GM12892 (cell line): Measurements from ENCODE around the gene CNOT8. TPM values are rescaled to one million over a fixed set of nuclear protein-coding genes. Genes with fewer than 3 reads are reported as not detected.

Source experiments
- DNase-seq: peaks from one replicate; pipeline ENCODE4 v3.0.0; 2011; ENCODE audit not compliant: insufficient read length
- FAIRE-seq: peaks from 2 replicates; lab custom pipeline; 2011; peaks lifted over from hg19 to GRCh38; lab: Jason Lieb, UNC
- POLR2A ChIP-seq: IDR thresholded peaks from 2 replicates; pipeline ENCODE4 v1.6.1; 2011; ENCODE audit warnings: low read depth, low read length, control low read depth
- POLR2AphosphoS5 ChIP-seq: IDR thresholded peaks from 2 replicates; pipeline ENCODE4 v1.6.1; 2011; ENCODE audit warnings: low read depth, low read length, control low read depth
- TAF1 ChIP-seq: IDR thresholded peaks from 2 replicates; pipeline ENCODE4 v1.6.1; 2011; ENCODE audit warnings: low read depth, mild to moderate bottlenecking, control low read depth, low read length, borderline replicate concordance
- polyA plus RNA-seq: library from polyadenylated mRNA; unstranded; fragments of >200 nt; gene quantifications from one replicate; pipeline ENCODE4 v1.2.1, GENCODE V29; 2012; ENCODE audit warnings: missing spikeins, inconsistent platforms; ENCODE audit not compliant: missing spikeins

The CNOT8 gene
- 36.6 TPM for polyA plus RNA-seq

DNA sequence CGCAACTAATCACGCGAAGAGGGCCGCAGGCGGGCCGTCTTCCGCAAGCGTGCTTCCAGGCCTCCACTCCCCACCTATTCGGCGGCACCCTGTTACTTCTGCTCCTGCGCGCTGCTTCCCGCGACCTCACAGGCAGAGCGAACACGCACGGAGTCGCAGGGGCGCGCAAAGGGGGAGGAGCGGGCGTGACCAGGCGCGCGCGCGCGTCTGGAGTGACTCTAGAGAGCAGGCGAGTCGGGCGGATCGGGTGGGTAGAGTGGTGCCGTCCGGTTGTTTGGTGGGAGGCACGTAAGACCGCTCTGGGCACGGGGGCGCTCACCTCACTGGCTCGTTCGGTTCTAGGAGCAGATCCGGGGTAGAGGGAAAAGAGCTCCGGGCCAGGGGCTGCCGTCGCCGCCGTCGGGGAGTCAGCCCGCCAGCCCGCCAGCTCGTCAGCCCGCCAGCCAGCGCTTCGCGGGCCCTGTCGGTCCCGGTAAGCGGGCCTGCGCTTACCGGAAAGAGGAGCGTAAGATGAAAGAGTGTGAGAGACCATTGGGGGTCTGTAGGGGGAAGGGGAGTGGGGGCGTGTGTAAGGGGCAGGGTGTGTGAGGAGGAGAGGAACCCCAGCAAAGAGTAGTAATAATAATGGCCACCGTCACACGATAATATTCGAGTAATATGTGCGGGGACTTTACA lies at the start of gene CNOT8:
CNOT8 (plus strand) TSS at position 331 of the 675 bp plus-strand sequence. CDS start 4,652 bp downstream, outside the sequence.
- DNase-seq (peak; percentile 70), FAIRE-seq (peak; percentile 91)
- peak; percentile 78 for TF ChIP-seq POLR2AphosphoS5
- TF ChIP-seq POLR2A: peak; percentile 85
- peak; percentile 82 for TF ChIP-seq TAF1

DNA sequence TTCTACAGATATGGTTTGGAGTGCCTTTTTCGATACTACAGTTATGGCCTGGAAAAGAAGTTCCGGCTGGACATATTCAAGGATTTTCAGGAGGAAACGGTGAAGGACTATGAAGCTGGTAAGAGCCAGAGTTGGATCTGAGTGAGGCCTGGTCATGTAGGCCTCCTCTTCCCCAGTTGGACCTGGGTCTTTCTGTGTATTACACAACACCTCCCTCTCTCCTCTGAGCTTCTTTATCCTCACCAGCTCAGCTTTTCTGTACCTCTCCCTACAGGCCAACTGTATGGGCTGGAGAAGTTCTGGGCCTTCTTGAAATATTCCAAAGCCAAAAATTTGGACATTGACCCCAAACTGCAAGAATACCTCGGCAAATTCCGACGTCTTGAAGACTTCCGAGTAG lies 47.2 kb upstream of the CNOT8 start:
- DNase-seq (no peak), FAIRE-seq (no peak)
- TF ChIP-seq POLR2A (no peak), TAF1 (no peak), POLR2AphosphoS5 (no peak)

DNA sequence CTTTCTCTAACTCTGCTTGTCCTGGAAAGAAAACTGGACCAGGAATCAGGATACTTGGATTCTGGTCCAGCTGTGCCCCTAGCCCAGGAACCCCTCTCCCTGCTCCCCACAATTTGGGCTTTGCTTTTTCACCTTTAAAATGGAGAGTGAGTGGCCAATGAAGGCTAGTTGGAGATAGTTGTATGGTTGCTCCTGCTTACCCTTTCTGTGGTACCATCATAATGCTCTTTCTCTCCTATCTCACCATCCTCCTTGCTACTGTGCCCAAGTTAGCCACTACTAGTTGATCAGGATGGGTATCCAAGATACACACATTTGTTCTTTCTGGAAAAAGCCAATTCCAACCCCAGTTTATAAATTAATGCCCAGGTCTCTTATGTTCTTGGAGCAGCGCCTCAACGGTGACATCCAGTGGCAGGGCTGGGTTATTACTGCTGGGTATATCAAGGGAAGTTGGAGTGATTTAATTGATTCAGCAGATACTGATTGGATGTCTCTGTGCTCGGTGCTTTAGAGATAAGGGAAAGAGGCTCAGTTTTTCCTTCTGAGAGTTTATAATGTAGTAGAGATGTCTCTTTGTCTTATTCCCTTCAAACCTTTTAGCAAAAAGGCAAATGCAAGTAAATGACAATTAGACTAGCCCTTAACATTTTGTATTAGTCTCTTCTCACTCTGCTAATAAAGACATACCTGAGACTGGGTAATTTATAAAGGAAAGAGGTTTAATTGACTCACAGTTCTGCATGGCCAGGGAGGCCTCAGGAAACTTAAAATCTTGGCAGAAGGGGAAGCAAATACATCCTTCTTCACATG lies 46.6 kb upstream of the CNOT8 start:
- TF ChIP-seq TAF1 (no peak), POLR2A (no peak), POLR2AphosphoS5 (no peak)
- peak; percentile 27 for FAIRE-seq
- peak; percentile 42 for DNase-seq

- TF ChIP-seq POLR2A (no peak), POLR2AphosphoS5 (no peak), TAF1 (no peak)
- FAIRE-seq: no peak
- DNase-seq: no peak
Observed at GRCh38 chr5:154813158-154813557, 45.3 kb upstream of the CNOT8 start.

GRCh38 chr5:154813736-154814135 lies 44.7 kb upstream of the CNOT8 start:
- no peak for TF ChIP-seq POLR2A
- no peak for TF ChIP-seq POLR2AphosphoS5
- no peak for TF ChIP-seq TAF1
- FAIRE-seq (no peak), DNase-seq (no peak)

GRCh38 chr5:154815025-154815424 lies 43.4 kb upstream of the CNOT8 start:
- DNase-seq (no peak), FAIRE-seq (no peak)
- TF ChIP-seq POLR2AphosphoS5 (no peak), POLR2A (no peak), TAF1 (no peak)

DNA sequence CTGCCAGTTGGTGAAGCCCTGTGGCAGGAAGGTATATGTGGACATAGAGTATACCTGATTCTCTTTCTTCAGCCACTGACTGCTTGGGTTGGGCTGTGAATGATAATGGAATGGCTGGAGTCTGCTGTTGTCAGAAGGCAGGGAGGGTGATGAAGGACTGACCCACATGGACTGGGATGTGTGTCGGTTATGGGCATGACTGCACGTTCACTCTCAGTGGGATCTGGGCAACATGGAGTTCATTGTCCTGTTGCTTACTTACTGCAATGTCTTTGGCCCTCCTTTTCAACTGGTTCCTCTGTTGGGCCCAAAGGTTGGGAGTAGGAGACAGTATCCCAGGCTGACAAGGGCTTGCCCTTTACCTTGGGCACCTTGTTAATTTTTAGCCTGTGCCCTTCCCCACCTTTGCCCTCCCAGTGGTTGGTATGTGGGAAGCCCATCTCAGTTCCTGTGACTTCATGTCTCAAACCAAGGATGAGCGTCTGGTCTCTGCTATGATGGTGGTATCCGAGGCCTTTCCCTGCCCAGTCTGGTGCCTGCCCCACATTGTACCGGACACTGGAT lies 42.7 kb upstream of the CNOT8 start:
- DNase-seq (no peak), FAIRE-seq (no peak)
- TF ChIP-seq POLR2A (no peak), TAF1 (no peak), POLR2AphosphoS5 (no peak)

- DNase-seq: no peak
- TF ChIP-seq TAF1: no peak
- FAIRE-seq: no peak
Observed at GRCh38 chr5:154816891-154817492, 41.4 kb upstream of the CNOT8 start.

DNA sequence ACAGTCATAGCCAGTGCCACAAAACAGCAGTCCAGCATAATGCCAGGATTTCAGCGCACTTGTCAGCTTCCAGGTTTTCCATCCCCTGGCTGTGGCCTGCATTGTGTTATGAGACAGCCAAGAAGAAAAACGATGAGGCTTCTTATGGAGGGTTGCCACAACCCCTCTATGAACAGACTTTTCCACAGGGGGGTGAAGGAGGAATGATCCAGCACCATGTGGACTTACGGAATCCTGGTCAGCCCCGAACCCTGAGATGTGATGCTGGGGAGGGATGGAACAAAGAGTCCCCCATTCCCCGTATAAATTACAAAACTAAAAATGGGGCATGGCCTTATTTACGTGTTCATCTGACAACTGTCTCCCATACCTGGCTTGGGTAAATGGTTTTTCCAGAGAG lies 40.6 kb upstream of the CNOT8 start:
- no peak for DNase-seq
- no peak for TF ChIP-seq TAF1
- no peak for TF ChIP-seq POLR2A
- no peak for TF ChIP-seq POLR2AphosphoS5
- no peak for FAIRE-seq

DNA sequence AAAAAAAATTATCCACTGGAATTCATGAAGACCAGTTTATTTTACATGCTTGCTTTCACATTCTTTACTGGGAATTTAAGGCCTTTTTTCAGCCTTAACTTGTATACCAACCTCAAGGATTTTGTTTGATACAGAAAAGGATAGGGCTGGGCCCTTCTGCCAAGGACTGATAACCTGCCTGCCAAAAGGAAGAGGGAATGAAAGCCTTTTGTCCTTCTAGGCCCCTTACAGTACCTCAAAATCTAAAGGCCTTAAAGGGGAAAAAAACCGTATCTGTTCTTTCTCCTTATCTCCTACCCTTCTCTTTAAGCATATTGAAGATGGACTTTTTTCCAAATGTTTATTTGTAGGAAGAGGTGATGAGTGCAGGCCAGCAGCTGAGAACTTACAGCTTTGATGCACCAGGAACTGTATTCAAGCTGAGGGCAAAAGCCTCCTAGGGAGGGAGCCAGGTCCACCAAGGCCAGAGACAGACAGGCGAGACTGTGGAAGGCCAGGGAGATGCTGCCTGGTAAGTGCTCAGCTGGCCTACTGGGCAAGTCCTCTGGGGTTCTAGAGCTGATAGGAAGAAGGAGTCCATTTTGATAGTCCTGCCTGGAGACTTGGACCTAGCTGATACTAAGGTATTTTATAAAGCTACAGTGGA lies 39.8 kb upstream of the CNOT8 start:
- DNase-seq (no peak), FAIRE-seq (no peak)
- TF ChIP-seq POLR2AphosphoS5: no peak
- TF ChIP-seq TAF1: no peak

GRCh38 chr5:154819546-154819945 lies 38.9 kb upstream of the CNOT8 start:
- TF ChIP-seq POLR2A (no peak), POLR2AphosphoS5 (no peak), TAF1 (no peak)
- DNase-seq (no peak), FAIRE-seq (no peak)
